ENCODE data around the gene NECAB3. TPM values are rescaled to one million over a fixed set of nuclear protein-coding genes. Genes with fewer than 3 reads are reported as not detected.

Gene NECAB3
- total and polyA plus RNA-seq, 2 of the 13 experiments (the other 11 are each of a cell fraction or from before 2014, with no cell fraction given) = 61.5 to 65.5 TPM

- TF ChIP-seq ZBTB10 (CRISPR knock-in tag; IDR thresholded peaks at IDR 0.05; ENCODE audit: borderline replicate concordance) (0 out of 2 replicates have a peak, but pooled peaks have one; percentile 25), IRF2 (CRISPR knock-in tag; IDR thresholded peaks at IDR 0.05) (no peak), ZNF484 (CRISPR knock-in tag; IDR thresholded peaks at IDR 0.05; ENCODE audit: borderline replicate concordance, low read depth) (no peak), ZNF3 (CRISPR knock-in tag; IDR thresholded peaks at IDR 0.05) (no peak), HNRNPH1 (optimal IDR thresholded peaks at IDR 0.05; ENCODE audit: low read depth, low read length) (no peak), ZNF468 (CRISPR knock-in tag; IDR thresholded peaks at IDR 0.05) (no peak), ZNF878 (CRISPR knock-in tag; IDR thresholded peaks at IDR 0.05) (no peak), RBFOX2 (IDR thresholded peaks at IDR 0.05; ENCODE audit: low read depth, low read length) (no peak), ZNF619 (CRISPR knock-in tag; IDR thresholded peaks at IDR 0.05) (no peak), CEBPB (IDR thresholded peaks at IDR 0.05; ENCODE audit: borderline replicate concordance, low read depth, low read length) (no peak), FOXJ3 (CRISPR knock-in tag; IDR thresholded peaks at IDR 0.05; ENCODE audit: borderline replicate concordance) (no peak; the same call in 1 of the 2 replicates), ZNF629 (CRISPR knock-in tag; conservative IDR thresholded peaks at IDR 0.05) (no peak), ZNF460 (CRISPR knock-in tag; IDR thresholded peaks at IDR 0.05; ENCODE audit: borderline replicate concordance) (no peak), RXRA (CRISPR knock-in tag; IDR thresholded peaks at IDR 0.05) (no peak; the same call in 1 of the 2 replicates), NR2F1 (CRISPR knock-in tag; IDR thresholded peaks at IDR 0.05) (0 out of 4 replicates have a peak, but pooled peaks of 1 of the 2 experiments have one; percentile 20), ZMAT3 (CRISPR knock-in tag; conservative IDR thresholded peaks at IDR 0.05) (no peak), GLI4 (CRISPR knock-in tag; IDR thresholded peaks at IDR 0.05; ENCODE audit: borderline replicate concordance) (no peak), PHF5A (CRISPR knock-in tag; IDR thresholded peaks at IDR 0.05; ENCODE audit: low read depth, unreplicated experiment) (no peak), ZSCAN25 (CRISPR knock-in tag; IDR thresholded peaks at IDR 0.05) (no peak), HES4 (CRISPR knock-in tag; IDR thresholded peaks at IDR 0.05; ENCODE audit: borderline replicate concordance) (no peak)
- TF ChIP-seq, protein P1, sequence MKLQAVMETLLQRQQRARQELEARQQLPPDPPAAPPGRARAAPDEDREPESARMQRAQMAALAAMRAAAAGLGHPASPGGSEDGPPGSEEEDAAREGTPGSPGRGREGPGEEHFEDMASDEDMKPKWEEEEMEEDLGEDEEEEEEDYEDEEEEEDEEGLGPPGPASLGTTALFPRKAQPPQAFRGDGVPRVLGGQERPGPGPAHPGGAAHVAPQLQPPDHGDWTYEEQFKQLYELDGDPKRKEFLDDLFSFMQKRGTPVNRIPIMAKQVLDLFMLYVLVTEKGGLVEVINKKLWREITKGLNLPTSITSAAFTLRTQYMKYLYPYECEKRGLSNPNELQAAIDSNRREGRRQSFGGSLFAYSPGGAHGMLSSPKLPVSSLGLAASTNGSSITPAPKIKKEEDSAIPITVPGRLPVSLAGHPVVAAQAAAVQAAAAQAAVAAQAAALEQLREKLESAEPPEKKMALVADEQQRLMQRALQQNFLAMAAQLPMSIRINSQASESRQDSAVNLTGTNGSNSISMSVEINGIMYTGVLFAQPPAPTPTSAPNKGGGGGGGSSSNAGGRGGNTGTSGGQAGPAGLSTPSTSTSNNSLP (IDR thresholded peaks at IDR 0.05; ENCODE audit: low read depth, low read length) = 0 out of 2 replicates have a peak, but pooled peaks have one; percentile 44
- TF ChIP-seq, protein P2, sequence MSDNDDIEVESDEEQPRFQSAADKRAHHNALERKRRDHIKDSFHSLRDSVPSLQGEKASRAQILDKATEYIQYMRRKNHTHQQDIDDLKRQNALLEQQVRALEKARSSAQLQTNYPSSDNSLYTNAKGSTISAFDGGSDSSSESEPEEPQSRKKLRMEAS (IDR thresholded peaks at IDR 0.05) = no peak
- TF ChIP-seq, protein P3, sequence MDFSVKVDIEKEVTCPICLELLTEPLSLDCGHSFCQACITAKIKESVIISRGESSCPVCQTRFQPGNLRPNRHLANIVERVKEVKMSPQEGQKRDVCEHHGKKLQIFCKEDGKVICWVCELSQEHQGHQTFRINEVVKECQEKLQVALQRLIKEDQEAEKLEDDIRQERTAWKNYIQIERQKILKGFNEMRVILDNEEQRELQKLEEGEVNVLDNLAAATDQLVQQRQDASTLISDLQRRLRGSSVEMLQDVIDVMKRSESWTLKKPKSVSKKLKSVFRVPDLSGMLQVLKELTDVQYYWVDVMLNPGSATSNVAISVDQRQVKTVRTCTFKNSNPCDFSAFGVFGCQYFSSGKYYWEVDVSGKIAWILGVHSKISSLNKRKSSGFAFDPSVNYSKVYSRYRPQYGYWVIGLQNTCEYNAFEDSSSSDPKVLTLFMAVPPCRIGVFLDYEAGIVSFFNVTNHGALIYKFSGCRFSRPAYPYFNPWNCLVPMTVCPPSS (IDR thresholded peaks at IDR 0.05) = no peak
These were observed 47.3 kb upstream of the NECAB3 start (continued) for GRCh38 chr20:33721391-33722140.
